Measurements from ENCODE around the gene LAMA2.

Gene LAMA2

DNA sequence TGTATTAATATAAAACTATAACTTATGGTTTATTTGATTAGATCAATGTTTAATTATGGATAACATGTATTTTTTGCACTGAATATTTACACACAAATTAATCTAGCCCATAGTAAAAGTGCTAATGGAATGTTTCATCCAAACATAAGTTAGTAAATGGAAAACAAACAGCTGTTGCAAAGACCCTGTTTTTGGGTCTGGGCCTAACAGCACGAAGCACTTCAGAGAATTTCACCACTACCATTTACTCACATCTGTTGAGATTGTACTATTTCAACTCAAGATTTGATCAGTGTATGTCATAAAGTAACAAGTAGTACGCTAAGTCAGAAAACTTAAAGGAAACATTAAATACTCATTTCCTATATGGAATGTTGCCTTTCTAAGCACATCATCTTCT, 359.6 kb downstream of the LAMA2 start:
- no peak for DNase-seq (ENCODE audit: low spot score)
- in situ Hi-C loops (cut with MboI; ENCODE audit: low pct_unique_long_range_greater_than_20kb, low sequenced_read_pairs, unreplicated experiment) = loop anchor here (25.0 kb wide), 1 partner anchor 505 kb away; no protein-coding TSS in a partner anchor
- TF ChIP-seq, protein P1, sequence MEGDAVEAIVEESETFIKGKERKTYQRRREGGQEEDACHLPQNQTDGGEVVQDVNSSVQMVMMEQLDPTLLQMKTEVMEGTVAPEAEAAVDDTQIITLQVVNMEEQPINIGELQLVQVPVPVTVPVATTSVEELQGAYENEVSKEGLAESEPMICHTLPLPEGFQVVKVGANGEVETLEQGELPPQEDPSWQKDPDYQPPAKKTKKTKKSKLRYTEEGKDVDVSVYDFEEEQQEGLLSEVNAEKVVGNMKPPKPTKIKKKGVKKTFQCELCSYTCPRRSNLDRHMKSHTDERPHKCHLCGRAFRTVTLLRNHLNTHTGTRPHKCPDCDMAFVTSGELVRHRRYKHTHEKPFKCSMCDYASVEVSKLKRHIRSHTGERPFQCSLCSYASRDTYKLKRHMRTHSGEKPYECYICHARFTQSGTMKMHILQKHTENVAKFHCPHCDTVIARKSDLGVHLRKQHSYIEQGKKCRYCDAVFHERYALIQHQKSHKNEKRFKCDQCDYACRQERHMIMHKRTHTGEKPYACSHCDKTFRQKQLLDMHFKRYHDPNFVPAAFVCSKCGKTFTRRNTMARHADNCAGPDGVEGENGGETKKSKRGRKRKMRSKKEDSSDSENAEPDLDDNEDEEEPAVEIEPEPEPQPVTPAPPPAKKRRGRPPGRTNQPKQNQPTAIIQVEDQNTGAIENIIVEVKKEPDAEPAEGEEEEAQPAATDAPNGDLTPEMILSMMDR (IDR thresholded peaks at IDR 0.05; ENCODE audit: extremely low read depth, insufficient read depth, missing control alignments) = no peak

DNA sequence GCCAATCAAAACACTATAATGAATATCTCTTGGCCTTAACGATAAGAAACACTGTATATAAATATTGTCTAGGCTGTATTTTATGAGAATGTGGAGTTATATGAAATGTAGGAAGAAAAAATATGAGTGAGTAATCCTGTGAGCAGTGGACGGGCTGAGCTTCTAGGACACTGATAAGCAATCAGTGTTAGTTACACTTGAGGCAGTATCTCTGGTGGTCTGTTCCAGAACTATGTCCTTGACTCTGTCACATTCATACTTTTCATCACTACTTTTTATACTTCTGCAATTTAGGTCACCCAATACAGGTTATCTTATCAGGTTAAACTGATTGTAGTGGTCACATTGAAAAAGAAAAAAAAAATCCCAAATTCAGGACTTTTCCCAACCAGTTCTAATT, 360.4 kb downstream of the LAMA2 start:
- TF ChIP-seq, protein P1 (IDR thresholded peaks at IDR 0.05; ENCODE audit: extremely low read depth, insufficient read depth, missing control alignments) = no peak
- in situ Hi-C loops (cut with MboI; ENCODE audit: low pct_unique_long_range_greater_than_20kb, low sequenced_read_pairs, unreplicated experiment) = loop anchor here (25.0 kb wide), 1 partner anchor 506 kb away; no protein-coding TSS in a partner anchor

DNA sequence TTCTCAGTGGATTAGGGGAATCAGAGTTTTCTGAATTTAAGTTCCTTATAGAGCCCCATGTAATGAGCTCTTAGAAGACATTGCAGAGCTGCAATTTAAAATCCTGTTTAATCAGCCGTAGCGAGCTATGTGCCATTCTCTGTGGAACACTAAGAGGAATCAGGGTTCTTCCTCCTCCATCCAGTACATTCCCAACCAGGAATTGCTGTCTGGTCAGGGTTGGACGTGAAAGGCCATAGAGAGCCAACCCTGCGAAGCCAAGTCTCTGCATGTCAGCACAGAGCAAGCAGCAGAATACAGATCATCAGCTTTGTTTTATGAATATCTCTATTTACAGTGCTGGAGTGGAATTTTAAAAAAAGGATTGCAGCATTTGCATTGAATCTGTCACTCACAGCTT, 366.0 kb downstream of the LAMA2 start:
- in situ Hi-C loops (cut with MboI; ENCODE audit: low pct_unique_long_range_greater_than_20kb, low sequenced_read_pairs, unreplicated experiment) = loop anchor here (25.0 kb wide), 1 partner anchor 512 kb away; no protein-coding TSS in a partner anchor
- no peak for DNase-seq (ENCODE audit: low spot score)
- TF ChIP-seq, protein P1 (IDR thresholded peaks at IDR 0.05; ENCODE audit: extremely low read depth, insufficient read depth, missing control alignments) = no peak

More for the DNA sequence above, 360.4 kb downstream of the LAMA2 start:
- no peak for DNase-seq (ENCODE audit: low spot score)

DNA sequence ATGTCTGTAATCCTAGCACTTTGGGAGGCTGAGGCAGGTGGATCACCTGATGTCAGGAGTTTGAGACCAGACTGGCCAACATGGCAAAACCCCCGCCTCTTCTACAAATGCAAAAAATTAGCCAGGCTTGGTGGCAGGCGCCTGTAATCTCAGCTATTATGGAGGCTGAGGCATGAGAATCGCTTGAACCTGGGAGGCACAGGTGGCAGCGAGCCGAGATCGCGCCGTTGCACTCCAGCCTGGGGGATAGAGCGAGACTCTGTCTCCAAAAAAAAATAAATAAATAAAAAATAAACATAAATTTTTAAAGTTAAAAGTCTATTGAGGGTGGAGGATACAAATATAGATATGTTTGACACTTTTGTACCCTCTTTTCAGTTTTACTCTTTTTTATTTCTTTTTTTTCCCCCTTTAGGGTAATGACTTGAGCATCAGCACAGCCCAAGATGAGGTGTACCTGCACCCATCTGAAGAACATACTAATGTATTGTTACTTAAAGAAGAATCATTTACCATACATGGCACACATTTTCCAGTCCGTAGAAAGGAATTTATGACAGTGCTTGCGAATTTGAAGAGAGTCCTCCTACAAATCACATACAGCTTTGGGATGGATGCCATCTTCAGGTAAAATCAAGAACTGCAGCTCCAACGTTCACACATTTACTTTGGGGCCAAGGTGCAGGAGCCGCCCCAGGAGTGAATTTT, 368.9 kb downstream of the LAMA2 start:
- in situ Hi-C loops (cut with MboI; ENCODE audit: low pct_unique_long_range_greater_than_20kb, low sequenced_read_pairs, unreplicated experiment) = no loop called here
- peak; percentile 36 for DNase-seq (ENCODE audit: low spot score)

DNA sequence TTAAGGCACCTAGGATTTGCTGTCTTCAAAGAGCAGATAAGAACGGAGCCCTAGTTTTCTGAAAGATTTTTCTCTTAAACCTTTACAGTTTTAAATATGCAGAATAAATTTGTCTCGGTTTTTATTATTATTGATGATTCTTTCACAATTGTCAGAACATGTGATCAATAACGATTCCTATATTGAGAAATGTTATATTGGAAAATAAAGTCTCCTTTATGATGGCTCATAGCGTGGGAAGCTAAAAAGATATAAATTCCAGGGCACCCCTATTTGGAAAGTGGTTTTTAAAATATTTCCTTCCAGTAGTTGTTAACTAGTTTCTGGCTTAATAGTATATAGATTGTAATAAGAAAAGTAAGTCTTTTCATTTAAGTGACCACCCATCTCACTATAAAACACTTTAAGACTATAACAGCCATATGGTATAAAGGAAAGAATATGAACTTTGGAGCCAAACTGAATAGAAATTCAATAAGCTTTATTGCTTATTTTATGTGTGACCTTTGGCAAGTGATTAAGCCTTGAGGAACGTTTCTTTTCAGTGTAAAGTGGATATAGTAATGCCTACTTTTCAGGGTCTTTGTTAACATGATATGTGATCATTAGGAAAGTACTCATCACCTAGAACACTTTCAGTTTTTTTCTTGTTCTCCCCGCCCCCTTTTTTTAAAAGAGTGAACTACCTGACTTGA, 369.6 kb downstream of the LAMA2 start:
- TF ChIP-seq, protein P1 (IDR thresholded peaks at IDR 0.05; ENCODE audit: extremely low read depth, insufficient read depth, missing control alignments) = no peak
- DNase-seq (ENCODE audit: low spot score) = no peak
- in situ Hi-C loops (cut with MboI; ENCODE audit: low pct_unique_long_range_greater_than_20kb, low sequenced_read_pairs, unreplicated experiment) = no loop called here

More for the DNA sequence above, 368.9 kb downstream of the LAMA2 start:
- TF ChIP-seq, protein P1 (IDR thresholded peaks at IDR 0.05; ENCODE audit: extremely low read depth, insufficient read depth, missing control alignments) = peak; percentile 87

DNA sequence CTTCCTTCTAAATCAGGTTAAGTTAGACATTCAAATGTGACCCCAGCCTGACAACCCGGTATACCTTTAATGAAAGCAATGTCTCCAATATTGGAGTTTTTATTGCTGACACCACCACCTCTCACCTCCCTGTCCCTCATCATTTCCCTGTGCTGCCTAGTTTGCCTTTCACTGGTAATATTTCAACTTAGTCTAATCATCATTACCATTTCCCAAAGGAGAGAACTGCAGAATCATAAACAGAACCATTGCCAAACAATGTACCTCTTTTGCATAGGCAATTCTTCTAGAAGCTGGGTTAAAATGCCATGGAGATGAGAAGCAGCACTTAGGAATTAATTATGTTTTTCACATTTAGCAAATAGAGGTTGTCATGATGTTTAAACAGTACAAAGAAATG, 370.3 kb downstream of the LAMA2 start:
- TF ChIP-seq, protein P1 (IDR thresholded peaks at IDR 0.05; ENCODE audit: extremely low read depth, insufficient read depth, missing control alignments) = no peak
- DNase-seq (ENCODE audit: low spot score) = no peak
- in situ Hi-C loops (cut with MboI; ENCODE audit: low pct_unique_long_range_greater_than_20kb, low sequenced_read_pairs, unreplicated experiment) = no loop called here
